ENCODE measurements around the gene TAOK2. TPM values are rescaled to one million over a fixed set of nuclear protein-coding genes. Genes with fewer than 3 reads are reported as not detected.

The TAOK2 gene
- total and polyA plus RNA-seq, 2 of the 13 experiments (the other 11 are each of a cell fraction or from before 2014, with no cell fraction given), result 17.4 to 43.2 TPM

DNA sequence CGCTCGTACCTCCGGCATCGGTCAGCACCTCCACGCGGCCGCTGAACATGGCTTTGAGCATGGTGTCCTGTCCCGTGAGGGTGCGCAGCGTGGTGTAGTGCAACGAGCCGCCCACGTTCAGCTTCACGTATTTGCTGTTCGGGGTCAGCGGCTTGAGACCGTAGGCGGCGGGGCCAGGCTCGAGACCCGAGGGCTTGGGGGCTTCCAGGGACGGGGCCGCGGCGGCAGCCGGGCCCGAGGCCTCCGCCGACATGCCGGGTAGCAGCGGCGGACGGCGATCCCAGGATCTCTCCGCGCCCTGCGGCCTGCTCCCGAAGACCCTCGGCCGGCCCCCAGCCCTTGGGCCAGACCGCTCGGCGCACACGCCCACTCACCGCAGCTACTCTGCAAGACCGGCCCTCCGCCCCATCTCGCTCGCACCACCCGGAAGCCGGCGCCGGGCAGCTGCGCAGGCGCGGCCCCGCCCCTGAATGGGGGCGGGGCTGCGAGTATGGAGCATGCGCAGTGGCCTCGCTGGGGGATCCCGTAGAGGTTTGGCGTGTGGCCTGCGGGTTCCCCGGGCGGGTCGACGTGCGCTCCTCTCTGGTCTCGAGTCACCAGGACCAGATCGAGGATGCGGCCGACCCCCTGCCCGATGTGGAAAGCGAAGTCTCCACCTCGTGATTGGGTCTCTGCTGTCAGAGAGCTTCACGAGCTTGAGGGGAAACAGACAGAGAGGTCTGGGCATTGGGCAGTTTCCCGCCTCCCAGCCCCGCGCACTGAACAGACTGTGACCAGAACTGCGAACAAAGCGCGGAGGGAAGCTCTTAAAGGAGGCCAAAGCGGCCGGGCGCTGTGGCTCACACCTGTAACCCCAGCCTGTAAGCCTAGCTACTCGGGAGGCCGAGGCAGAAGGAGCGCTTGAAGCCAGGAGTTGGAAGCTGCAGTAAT is 47.6 kb upstream of the TAOK2 start, which contains the start of gene KCTD13 (continued):
- TF ChIP-seq PAF1 (CRISPR knock-in tag; IDR thresholded peaks at IDR 0.05) (no peak), ZNF761 (CRISPR knock-in tag; conservative IDR thresholded peaks at IDR 0.05) (0 out of 2 replicates have a peak, but pooled peaks have one; percentile 72), ZNF607 (CRISPR knock-in tag; IDR thresholded peaks at IDR 0.05; ENCODE audit: borderline replicate concordance) (no peak; the same call in 1 of the 2 replicates), MIXL1 (CRISPR knock-in tag; IDR thresholded peaks at IDR 0.05) (0 out of 2 replicates have a peak, but pooled peaks have one; percentile 32), YEATS2 (CRISPR knock-in tag; IDR thresholded peaks at IDR 0.05; ENCODE audit: borderline replicate concordance) (peak; percentile 83), ZNF121 (CRISPR knock-in tag; IDR thresholded peaks at IDR 0.05) (peak; percentile 11), CEBPG (CRISPR knock-in tag; IDR thresholded peaks at IDR 0.05) (peak; percentile 16; the same call in 1 of the 2 replicates), ZNF224 (CRISPR knock-in tag; IDR thresholded peaks at IDR 0.05) (no peak), PRPF4 (IDR thresholded peaks at IDR 0.05; ENCODE audit: low read depth, low read length, poor library complexity, severe bottlenecking) (no peak), ZNF543 (CRISPR knock-in tag; IDR thresholded peaks at IDR 0.05) (peak; percentile 100), PRMT3 (CRISPR knock-in tag; IDR thresholded peaks at IDR 0.05; ENCODE audit: borderline replicate concordance, low read depth) (no peak), ZSCAN25 (CRISPR knock-in tag; IDR thresholded peaks at IDR 0.05) (peak; percentile 53), ZNF878 (CRISPR knock-in tag; IDR thresholded peaks at IDR 0.05) (no peak), RBM39 (IDR thresholded peaks at IDR 0.05; ENCODE audit: low read depth, low read length, poor library complexity, severe bottlenecking) (no peak), SALL2 (CRISPR knock-in tag; IDR thresholded peaks at IDR 0.05) (peak; percentile 94), ZNF101 (CRISPR knock-in tag; IDR thresholded peaks at IDR 0.05; ENCODE audit: borderline replicate concordance, low read depth) (no peak), RXRA (CRISPR knock-in tag; IDR thresholded peaks at IDR 0.05) (peak; percentile 61)
- TF ChIP-seq, protein P1, sequence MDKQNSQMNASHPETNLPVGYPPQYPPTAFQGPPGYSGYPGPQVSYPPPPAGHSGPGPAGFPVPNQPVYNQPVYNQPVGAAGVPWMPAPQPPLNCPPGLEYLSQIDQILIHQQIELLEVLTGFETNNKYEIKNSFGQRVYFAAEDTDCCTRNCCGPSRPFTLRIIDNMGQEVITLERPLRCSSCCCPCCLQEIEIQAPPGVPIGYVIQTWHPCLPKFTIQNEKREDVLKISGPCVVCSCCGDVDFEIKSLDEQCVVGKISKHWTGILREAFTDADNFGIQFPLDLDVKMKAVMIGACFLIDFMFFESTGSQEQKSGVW (CRISPR knock-in tag; IDR thresholded peaks at IDR 0.05; ENCODE audit: borderline replicate concordance), result 0 out of 2 replicates have a peak, but pooled peaks have one; percentile 34
- TF ChIP-seq, protein P2, sequence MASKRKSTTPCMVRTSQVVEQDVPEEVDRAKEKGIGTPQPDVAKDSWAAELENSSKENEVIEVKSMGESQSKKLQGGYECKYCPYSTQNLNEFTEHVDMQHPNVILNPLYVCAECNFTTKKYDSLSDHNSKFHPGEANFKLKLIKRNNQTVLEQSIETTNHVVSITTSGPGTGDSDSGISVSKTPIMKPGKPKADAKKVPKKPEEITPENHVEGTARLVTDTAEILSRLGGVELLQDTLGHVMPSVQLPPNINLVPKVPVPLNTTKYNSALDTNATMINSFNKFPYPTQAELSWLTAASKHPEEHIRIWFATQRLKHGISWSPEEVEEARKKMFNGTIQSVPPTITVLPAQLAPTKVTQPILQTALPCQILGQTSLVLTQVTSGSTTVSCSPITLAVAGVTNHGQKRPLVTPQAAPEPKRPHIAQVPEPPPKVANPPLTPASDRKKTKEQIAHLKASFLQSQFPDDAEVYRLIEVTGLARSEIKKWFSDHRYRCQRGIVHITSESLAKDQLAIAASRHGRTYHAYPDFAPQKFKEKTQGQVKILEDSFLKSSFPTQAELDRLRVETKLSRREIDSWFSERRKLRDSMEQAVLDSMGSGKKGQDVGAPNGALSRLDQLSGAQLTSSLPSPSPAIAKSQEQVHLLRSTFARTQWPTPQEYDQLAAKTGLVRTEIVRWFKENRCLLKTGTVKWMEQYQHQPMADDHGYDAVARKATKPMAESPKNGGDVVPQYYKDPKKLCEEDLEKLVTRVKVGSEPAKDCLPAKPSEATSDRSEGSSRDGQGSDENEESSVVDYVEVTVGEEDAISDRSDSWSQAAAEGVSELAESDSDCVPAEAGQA (IDR thresholded peaks at IDR 0.05; ENCODE audit: low read depth), result no peak
- TF ChIP-seq, protein P2 (CRISPR knock-in tag; IDR thresholded peaks at IDR 0.05; ENCODE audit: borderline replicate concordance), result peak; percentile 91; the same call in 1 of the 2 replicates
- TF ChIP-seq, protein P3, sequence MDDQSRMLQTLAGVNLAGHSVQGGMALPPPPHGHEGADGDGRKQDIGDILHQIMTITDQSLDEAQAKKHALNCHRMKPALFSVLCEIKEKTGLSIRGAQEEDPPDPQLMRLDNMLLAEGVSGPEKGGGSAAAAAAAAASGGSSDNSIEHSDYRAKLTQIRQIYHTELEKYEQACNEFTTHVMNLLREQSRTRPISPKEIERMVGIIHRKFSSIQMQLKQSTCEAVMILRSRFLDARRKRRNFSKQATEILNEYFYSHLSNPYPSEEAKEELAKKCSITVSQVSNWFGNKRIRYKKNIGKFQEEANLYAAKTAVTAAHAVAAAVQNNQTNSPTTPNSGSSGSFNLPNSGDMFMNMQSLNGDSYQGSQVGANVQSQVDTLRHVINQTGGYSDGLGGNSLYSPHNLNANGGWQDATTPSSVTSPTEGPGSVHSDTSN (CRISPR knock-in tag; IDR thresholded peaks at IDR 0.05; ENCODE audit: borderline replicate concordance), result peak; percentile 82; the same call in 1 of the 2 replicates

All from HepG2 (cell line).